ENCODE data around the gene COL4A5.

DNA sequence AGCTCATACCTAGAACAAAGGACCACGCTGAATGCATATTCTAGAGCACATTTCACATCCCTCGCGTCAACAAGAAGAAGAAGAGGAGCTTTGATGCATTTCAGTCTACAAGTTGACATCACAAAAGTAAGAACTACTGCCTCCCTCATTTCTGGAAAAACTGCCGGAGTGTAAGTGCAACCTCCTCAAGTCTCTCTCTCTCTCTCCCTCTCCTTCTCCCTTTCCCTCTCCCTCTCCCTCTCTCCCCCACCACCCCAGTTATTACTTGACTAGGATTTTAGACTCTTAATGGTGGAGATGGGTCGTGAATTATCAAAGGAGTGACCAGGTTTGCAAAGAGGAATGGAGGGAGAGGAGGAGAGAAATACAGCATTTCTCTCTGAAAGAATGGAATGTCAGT, 298.1 kb downstream of the COL4A5 start:
- TF ChIP-seq, protein P1, sequence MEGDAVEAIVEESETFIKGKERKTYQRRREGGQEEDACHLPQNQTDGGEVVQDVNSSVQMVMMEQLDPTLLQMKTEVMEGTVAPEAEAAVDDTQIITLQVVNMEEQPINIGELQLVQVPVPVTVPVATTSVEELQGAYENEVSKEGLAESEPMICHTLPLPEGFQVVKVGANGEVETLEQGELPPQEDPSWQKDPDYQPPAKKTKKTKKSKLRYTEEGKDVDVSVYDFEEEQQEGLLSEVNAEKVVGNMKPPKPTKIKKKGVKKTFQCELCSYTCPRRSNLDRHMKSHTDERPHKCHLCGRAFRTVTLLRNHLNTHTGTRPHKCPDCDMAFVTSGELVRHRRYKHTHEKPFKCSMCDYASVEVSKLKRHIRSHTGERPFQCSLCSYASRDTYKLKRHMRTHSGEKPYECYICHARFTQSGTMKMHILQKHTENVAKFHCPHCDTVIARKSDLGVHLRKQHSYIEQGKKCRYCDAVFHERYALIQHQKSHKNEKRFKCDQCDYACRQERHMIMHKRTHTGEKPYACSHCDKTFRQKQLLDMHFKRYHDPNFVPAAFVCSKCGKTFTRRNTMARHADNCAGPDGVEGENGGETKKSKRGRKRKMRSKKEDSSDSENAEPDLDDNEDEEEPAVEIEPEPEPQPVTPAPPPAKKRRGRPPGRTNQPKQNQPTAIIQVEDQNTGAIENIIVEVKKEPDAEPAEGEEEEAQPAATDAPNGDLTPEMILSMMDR (IDR thresholded peaks at IDR 0.05), result no peak
- no peak for TF ChIP-seq POLR2A (IDR thresholded peaks at IDR 0.05)

Measured in esophagus squamous epithelium (tissue), 4 donors.